ENCODE data around the gene NANOGP8. TPM values are rescaled to one million over a fixed set of nuclear protein-coding genes. Genes with fewer than 3 reads are reported as not detected.

The NANOGP8 gene
- total RNA-seq, 1 donor from 2014 or later: not detected

DNA sequence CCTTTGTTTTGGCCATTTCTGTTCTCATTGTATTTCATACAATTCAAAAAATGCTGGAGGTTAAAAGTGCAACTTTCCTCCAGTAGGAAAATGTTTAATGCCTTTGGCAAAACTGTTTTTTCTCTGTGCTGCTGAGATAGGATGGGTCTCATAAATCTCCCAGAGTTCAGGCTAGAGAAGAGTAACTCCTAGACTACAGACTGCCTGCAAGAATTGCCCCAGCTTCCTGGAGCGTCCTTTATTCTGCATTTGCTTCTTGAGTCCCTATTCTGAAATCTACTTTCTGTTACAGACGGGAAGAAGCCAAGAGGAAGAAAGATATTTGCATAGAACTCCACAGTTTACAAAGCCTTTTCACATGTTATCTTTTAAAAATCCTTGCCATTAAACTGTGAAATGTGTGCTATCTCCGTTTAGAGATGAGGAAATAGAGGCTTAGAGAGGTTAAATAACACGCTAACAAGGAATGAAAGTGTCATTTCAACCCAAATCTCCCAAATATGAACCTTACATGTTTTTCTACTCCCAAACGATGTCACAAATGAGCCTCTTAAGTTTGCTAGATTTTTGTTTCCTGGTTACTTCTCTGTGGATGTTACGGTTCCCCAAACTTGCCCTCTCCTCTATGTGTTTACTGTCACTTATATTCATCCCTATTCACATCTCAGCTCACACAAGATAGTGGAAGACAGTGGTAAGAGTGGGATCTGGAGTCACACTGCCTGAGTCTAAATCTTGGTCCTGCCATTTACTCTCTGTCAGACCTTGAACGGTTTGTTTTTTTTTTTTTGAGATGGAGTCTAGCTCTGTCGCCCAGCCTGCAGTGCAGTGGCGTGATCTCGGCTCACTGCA, 17.4 kb downstream of the NANOGP8 start:
- DNase-seq (ENCODE audit: low read depth): no peak
- no peak overlapping the region for H3K4me3 ChIP-seq (ENCODE audit: low read depth, low read length)
- TF ChIP-seq, protein P1, sequence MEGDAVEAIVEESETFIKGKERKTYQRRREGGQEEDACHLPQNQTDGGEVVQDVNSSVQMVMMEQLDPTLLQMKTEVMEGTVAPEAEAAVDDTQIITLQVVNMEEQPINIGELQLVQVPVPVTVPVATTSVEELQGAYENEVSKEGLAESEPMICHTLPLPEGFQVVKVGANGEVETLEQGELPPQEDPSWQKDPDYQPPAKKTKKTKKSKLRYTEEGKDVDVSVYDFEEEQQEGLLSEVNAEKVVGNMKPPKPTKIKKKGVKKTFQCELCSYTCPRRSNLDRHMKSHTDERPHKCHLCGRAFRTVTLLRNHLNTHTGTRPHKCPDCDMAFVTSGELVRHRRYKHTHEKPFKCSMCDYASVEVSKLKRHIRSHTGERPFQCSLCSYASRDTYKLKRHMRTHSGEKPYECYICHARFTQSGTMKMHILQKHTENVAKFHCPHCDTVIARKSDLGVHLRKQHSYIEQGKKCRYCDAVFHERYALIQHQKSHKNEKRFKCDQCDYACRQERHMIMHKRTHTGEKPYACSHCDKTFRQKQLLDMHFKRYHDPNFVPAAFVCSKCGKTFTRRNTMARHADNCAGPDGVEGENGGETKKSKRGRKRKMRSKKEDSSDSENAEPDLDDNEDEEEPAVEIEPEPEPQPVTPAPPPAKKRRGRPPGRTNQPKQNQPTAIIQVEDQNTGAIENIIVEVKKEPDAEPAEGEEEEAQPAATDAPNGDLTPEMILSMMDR (conservative IDR thresholded peaks at IDR 0.05; ENCODE audit: low read depth, low read length): no peak

- H3K4me3 ChIP-seq (ENCODE audit: low read depth, low read length): no peak overlapping the region
- TF ChIP-seq, protein P1 (conservative IDR thresholded peaks at IDR 0.05; ENCODE audit: low read depth, low read length): no peak
- DNase-seq (ENCODE audit: low read depth): no peak
Measured at GRCh38 chr15:35066094-35066493, 19.0 kb downstream of the NANOGP8 start.

- H3K4me3 ChIP-seq (ENCODE audit: low read depth, low read length): no peak overlapping the region
- TF ChIP-seq, protein P1 (conservative IDR thresholded peaks at IDR 0.05; ENCODE audit: low read depth, low read length): no peak
Measured at GRCh38 chr15:35064576-35065190, 20.4 kb downstream of the NANOGP8 start.

DNA sequence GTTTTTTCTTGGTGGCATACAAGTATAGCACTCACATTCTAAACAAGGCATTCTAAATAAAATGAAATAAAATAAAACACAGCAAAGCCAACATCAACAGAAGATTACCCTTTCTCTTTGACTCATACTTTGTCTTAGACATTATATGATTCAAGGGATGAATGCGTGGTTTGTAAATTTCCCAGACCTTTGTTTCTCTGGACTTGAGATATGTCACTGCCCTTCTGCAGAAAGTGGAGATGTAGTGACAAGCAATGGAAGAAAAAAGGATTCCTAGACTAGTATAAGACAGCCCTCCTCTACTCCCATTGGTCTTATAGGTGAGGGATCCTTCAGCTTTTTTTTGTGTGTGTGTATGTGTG, 22.4 kb downstream of the NANOGP8 start:
- DNase-seq (ENCODE audit: low read depth): no peak
- TF ChIP-seq, protein P1 (conservative IDR thresholded peaks at IDR 0.05; ENCODE audit: low read depth, low read length): no peak
- H3K4me3 ChIP-seq (ENCODE audit: low read depth, low read length): no peak overlapping the region

More at GRCh38 chr15:35064576-35065190, 20.4 kb downstream of the NANOGP8 start:
- DNase-seq (ENCODE audit: low read depth): no peak

GRCh38 chr15:35061825-35062737, 23.0 kb downstream of the NANOGP8 start:
- no peak for DNase-seq (ENCODE audit: low read depth)
- TF ChIP-seq, protein P1 (conservative IDR thresholded peaks at IDR 0.05; ENCODE audit: low read depth, low read length): no peak
- no peak overlapping the region for H3K4me3 ChIP-seq (ENCODE audit: low read depth, low read length)

- TF ChIP-seq, protein P1 (conservative IDR thresholded peaks at IDR 0.05; ENCODE audit: low read depth, low read length): no peak
- no peak for DNase-seq (ENCODE audit: low read depth)
- H3K4me3 ChIP-seq (ENCODE audit: low read depth, low read length): no peak overlapping the region
Measured at GRCh38 chr15:35061161-35061824, 23.8 kb downstream of the NANOGP8 start.
